ENCODE measurements around the gene CLDN5.

Gene CLDN5

DNA sequence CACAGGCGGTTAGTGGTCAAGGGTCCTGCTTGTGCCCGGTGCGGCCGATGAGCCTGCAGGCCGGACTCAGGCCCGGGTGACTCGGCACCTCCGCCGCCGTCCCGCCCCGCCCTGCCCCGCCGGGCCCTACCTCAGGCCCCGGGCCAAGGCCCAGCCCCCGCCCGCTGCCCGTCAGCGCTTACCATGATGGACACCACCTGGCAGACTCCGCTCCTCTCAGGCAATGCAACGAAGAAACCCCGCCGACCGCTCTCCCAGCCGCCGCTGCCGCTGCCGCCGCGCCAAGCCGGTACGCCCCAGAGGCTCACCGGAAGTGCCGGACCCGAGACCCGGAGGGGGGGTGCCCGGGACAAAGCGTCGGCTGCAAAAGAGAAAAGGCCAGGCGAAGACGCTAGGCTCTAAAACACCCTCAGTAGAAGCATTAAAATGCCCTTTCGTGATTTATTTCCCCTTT lies 45.3 kb downstream of the CLDN5 start, which contains the start of gene UFD1:
Gene UFD1 (minus strand): TSS at position 293 of the 454 bp plus-strand sequence. CDS start 108 bp downstream, at position 185.
- no peak for DNase-seq (ENCODE audit: low read depth, low spot score)
- TF ChIP-seq CTCF (IDR thresholded peaks at IDR 0.05; ENCODE audit: insufficient read depth, low read length, missing control alignments), result no peak
- CTCF ChIA-PET, result interaction anchor here (1.0 to 3.2 kb wide), 4 partner anchors 17 to 338 kb away, joined by 3 to 19 read pairs (median 3); no protein-coding TSS in a partner anchor
- peak within 1 kb of the TSS; percentile 95 for H3K4me3 ChIP-seq (ENCODE audit: low read depth, low read length)
- POLR2A ChIA-PET, result interaction anchor here (1.0 to 1.3 kb wide), 2 partner anchors 47 to 334 kb away, joined by 4 to 6 read pairs; partner anchors contain the start of genes ESS2, HIRA and MRPL40

GRCh38 chr22:19478045-19478900 lies 45.9 kb downstream of the CLDN5 start:
- no peak for DNase-seq (ENCODE audit: low read depth, low spot score)
- peak overlapping the region; percentile 95 for H3K4me3 ChIP-seq (ENCODE audit: low read depth, low read length)
- POLR2A ChIA-PET, result no interaction called here
- TF ChIP-seq CTCF (IDR thresholded peaks at IDR 0.05; ENCODE audit: insufficient read depth, low read length, missing control alignments), result no peak
- CTCF ChIA-PET, result interaction anchor here (0.7 to 3.2 kb wide), 9 partner anchors 13 to 337 kb away, joined by 3 to 19 read pairs (median 3); no protein-coding TSS in a partner anchor

GRCh38 chr22:19477321-19478044 lies 46.7 kb downstream of the CLDN5 start:
- no peak for DNase-seq (ENCODE audit: low read depth, low spot score)
- POLR2A ChIA-PET, result no interaction called here
- CTCF ChIA-PET, result interaction anchor here (0.7 to 3.2 kb wide), 11 partner anchors 9 to 523 kb away, joined by 3 to 19 read pairs (median 3); no protein-coding TSS in a partner anchor
- H3K4me3 ChIP-seq (ENCODE audit: low read depth, low read length), result peak overlapping the region; percentile 95
- no peak for TF ChIP-seq CTCF (IDR thresholded peaks at IDR 0.05; ENCODE audit: insufficient read depth, low read length, missing control alignments)

DNA sequence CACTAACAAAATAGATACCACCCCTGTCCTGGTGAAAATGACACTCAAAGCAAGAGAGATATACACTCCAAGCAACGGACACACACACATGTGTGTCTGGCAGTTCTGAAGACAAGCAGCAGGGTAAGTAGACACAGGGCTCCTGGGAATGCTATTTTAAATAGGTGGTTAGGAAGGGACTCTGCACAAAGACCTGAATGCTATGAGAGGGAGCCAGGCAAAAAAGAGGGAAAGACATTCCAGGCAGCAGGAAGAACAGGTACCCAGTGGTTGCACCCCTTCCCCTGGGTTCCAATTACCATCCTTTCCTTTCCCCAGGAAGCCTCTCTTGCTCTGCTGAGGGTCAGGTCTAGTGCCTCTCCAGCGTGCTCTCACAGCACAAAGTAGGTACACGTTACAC lies 48.2 kb downstream of the CLDN5 start:
- DNase-seq (ENCODE audit: low read depth, low spot score), result no peak
- H3K4me3 ChIP-seq (ENCODE audit: low read depth, low read length), result no peak overlapping the region
- ChIA-PET POLR2A (no interaction called here), CTCF (interaction anchor here (1.5 to 2.1 kb wide), 3 partner anchors 11 to 176 kb away, joined by 8 to 10 read pairs (median 10); no protein-coding TSS in a partner anchor)
- no peak for TF ChIP-seq CTCF (IDR thresholded peaks at IDR 0.05; ENCODE audit: insufficient read depth, low read length, missing control alignments)

- no peak for TF ChIP-seq CTCF (IDR thresholded peaks at IDR 0.05; ENCODE audit: insufficient read depth, low read length, missing control alignments)
- POLR2A ChIA-PET, result interaction anchor here (1.5 kb wide), 1 partner anchor 10 kb away, joined by 3 read pairs; no protein-coding TSS in a partner anchor
- DNase-seq (ENCODE audit: low read depth, low spot score), result no peak
- no peak overlapping the region for H3K4me3 ChIP-seq (ENCODE audit: low read depth, low read length)
- CTCF ChIA-PET, result interaction anchor here (0.9 to 2.8 kb wide), 6 partner anchors 9 to 329 kb away, joined by 3 to 17 read pairs (median 4); partner anchors contain the start of gene ESS2
Observed at GRCh38 chr22:19473578-19473977, 50.6 kb downstream of the CLDN5 start.

All from AG04449 (cell line).